ENCODE data around the gene IGSF22. TPM values are rescaled to one million over a fixed set of nuclear protein-coding genes. Genes with fewer than 3 reads are reported as not detected.

IGSF22 gene
- total RNA-seq, 1 experiment from 2014 or later = 0.52 TPM

DNA sequence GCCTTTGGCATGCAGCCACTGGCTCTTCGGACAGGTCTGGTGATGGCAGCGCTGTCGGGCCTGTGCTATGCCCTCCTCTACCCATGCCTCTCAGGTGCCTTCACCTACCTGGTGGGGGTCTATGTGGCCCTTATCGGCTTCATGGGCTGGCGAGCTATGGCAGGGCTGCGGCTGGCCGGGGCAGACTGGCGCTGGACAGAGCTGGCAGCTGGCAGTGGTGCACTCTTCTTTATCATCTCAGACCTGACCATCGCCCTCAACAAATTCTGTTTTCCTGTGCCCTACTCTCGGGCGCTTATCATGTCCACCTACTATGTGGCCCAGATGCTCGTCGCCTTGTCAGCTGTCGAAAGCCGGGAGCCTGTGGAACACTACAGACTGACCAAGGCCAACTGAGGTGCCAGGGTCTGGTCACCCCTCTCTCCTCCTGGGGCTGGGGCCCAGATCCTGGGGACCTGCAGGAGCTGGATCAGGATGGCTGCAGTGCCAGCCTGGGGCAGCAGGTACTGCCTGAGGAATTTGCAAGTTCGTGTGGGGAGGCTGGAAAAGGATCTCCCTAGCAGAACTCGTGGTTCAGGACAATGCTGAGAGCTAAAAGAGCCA is 24.3 kb downstream of the IGSF22 start:
- Mint-ChIP-seq H3K27me3 (ENCODE audit: low read depth) (peaks cover 80% of the 10 kb centered on the region), H3K4me3 (no peak overlapping the region), H3K27ac (no peak overlapping the region), H3K9me3 (no peaks in the 10 kb centered on the region), H3K4me1 (peaks cover 17% of the 10 kb centered on the region), H3K36me3 (no peaks in the 10 kb centered on the region)
- no peak for TF ChIP-seq OVOL2 (CRISPR knock-in tag; IDR thresholded peaks at IDR 0.05; ENCODE audit: borderline replicate concordance)
- POLR2A ChIA-PET = interaction anchor here (0.6 kb wide), 1 partner anchor 1346 kb away, joined by 5 read pairs; no protein-coding TSS in a partner anchor
- DNase-seq (ENCODE audit: low spot score) = no peak
- no peak for ATAC-seq
- CTCF ChIA-PET = interaction anchor here (2.0 kb wide), 1 partner anchor 20 kb away, joined by 6 read pairs; no protein-coding TSS in a partner anchor

DNA sequence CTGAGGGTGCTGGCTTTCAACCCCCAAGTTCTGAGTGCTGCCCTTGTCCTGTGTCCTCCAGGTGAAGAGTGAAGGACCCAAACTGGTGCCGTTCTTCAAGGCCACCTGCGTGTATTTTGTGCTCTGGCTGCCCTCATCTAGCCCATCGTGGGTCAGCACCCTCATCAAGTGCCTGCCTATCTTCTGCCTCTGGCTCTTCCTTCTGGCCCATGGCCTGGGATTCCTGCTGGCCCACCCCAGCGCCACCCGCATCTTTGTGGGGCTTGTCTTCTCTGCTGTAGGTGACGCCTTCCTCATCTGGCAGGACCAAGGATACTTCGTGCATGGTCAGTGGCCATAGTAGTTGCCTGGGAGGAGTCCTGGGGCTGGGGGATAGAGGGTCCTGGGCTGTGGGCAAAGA is 25.1 kb downstream of the IGSF22 start:
- Mint-ChIP-seq H3K36me3 (no peaks in the 10 kb centered on the region), H3K4me1 (peaks cover 14% of the 10 kb centered on the region), H3K4me3 (no peak overlapping the region), H3K27me3 (ENCODE audit: low read depth) (peaks cover 82% of the 10 kb centered on the region), H3K27ac (no peak overlapping the region), H3K9me3 (no peaks in the 10 kb centered on the region)
- no peak for ATAC-seq
- no peak for DNase-seq (ENCODE audit: low spot score)
- ChIA-PET POLR2A (no interaction called here), CTCF (no interaction called here)
- TF ChIP-seq RORB (CRISPR knock-in tag; IDR thresholded peaks at IDR 0.05) (no peak), GRHL2 (CRISPR knock-in tag; IDR thresholded peaks at IDR 0.05; ENCODE audit: insufficient replicate concordance, severe bottlenecking) (no peak), EMX1 (CRISPR knock-in tag; IDR thresholded peaks at IDR 0.05) (no peak), CBFB (CRISPR knock-in tag; IDR thresholded peaks at IDR 0.05; ENCODE audit: low read depth) (no peak), MYBL2 (CRISPR knock-in tag; IDR thresholded peaks at IDR 0.05) (no peak), NFATC4 (CRISPR knock-in tag; IDR thresholded peaks at IDR 0.05) (no peak), ZNF219 (CRISPR knock-in tag; IDR thresholded peaks at IDR 0.05; ENCODE audit: borderline replicate concordance) (no peak), ZNF121 (CRISPR knock-in tag; IDR thresholded peaks at IDR 0.05) (no peak), SP1 (CRISPR knock-in tag; conservative IDR thresholded peaks at IDR 0.05) (no peak)
- TF ChIP-seq, protein P1, sequence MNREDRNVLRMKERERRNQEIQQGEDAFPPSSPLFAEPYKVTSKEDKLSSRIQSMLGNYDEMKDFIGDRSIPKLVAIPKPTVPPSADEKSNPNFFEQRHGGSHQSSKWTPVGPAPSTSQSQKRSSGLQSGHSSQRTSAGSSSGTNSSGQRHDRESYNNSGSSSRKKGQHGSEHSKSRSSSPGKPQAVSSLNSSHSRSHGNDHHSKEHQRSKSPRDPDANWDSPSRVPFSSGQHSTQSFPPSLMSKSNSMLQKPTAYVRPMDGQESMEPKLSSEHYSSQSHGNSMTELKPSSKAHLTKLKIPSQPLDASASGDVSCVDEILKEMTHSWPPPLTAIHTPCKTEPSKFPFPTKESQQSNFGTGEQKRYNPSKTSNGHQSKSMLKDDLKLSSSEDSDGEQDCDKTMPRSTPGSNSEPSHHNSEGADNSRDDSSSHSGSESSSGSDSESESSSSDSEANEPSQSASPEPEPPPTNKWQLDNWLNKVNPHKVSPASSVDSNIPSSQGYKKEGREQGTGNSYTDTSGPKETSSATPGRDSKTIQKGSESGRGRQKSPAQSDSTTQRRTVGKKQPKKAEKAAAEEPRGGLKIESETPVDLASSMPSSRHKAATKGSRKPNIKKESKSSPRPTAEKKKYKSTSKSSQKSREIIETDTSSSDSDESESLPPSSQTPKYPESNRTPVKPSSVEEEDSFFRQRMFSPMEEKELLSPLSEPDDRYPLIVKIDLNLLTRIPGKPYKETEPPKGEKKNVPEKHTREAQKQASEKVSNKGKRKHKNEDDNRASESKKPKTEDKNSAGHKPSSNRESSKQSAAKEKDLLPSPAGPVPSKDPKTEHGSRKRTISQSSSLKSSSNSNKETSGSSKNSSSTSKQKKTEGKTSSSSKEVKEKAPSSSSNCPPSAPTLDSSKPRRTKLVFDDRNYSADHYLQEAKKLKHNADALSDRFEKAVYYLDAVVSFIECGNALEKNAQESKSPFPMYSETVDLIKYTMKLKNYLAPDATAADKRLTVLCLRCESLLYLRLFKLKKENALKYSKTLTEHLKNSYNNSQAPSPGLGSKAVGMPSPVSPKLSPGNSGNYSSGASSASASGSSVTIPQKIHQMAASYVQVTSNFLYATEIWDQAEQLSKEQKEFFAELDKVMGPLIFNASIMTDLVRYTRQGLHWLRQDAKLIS (CRISPR knock-in tag; IDR thresholded peaks at IDR 0.05; ENCODE audit: borderline replicate concordance) = no peak
- TF ChIP-seq, protein P2, sequence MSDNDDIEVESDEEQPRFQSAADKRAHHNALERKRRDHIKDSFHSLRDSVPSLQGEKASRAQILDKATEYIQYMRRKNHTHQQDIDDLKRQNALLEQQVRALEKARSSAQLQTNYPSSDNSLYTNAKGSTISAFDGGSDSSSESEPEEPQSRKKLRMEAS (CRISPR knock-in tag; IDR thresholded peaks at IDR 0.05) = no peak
- TF ChIP-seq, protein P3, sequence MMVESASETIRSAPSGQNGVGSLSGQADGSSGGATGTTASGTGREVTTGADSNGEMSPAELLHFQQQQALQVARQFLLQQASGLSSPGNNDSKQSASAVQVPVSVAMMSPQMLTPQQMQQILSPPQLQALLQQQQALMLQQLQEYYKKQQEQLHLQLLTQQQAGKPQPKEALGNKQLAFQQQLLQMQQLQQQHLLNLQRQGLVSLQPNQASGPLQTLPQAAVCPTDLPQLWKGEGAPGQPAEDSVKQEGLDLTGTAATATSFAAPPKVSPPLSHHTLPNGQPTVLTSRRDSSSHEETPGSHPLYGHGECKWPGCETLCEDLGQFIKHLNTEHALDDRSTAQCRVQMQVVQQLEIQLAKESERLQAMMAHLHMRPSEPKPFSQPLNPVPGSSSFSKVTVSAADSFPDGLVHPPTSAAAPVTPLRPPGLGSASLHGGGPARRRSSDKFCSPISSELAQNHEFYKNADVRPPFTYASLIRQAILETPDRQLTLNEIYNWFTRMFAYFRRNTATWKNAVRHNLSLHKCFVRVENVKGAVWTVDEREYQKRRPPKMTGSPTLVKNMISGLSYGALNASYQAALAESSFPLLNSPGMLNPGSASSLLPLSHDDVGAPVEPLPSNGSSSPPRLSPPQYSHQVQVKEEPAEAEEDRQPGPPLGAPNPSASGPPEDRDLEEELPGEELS (CRISPR knock-in tag; IDR thresholded peaks at IDR 0.05) = no peak
- TF ChIP-seq, protein P4, sequence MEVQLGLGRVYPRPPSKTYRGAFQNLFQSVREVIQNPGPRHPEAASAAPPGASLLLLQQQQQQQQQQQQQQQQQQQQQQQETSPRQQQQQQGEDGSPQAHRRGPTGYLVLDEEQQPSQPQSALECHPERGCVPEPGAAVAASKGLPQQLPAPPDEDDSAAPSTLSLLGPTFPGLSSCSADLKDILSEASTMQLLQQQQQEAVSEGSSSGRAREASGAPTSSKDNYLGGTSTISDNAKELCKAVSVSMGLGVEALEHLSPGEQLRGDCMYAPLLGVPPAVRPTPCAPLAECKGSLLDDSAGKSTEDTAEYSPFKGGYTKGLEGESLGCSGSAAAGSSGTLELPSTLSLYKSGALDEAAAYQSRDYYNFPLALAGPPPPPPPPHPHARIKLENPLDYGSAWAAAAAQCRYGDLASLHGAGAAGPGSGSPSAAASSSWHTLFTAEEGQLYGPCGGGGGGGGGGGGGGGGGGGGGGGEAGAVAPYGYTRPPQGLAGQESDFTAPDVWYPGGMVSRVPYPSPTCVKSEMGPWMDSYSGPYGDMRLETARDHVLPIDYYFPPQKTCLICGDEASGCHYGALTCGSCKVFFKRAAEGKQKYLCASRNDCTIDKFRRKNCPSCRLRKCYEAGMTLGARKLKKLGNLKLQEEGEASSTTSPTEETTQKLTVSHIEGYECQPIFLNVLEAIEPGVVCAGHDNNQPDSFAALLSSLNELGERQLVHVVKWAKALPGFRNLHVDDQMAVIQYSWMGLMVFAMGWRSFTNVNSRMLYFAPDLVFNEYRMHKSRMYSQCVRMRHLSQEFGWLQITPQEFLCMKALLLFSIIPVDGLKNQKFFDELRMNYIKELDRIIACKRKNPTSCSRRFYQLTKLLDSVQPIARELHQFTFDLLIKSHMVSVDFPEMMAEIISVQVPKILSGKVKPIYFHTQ (CRISPR knock-in tag; IDR thresholded peaks at IDR 0.05) = no peak
